Smooth muscle cell (in vitro differentiated cells): ENCODE results near the gene CHD3. TPM values are rescaled to one million over a fixed set of nuclear protein-coding genes. Genes with fewer than 3 reads are reported as not detected.

ENCODE experiments used
- DNase-seq: peaks from one replicate; lab custom pipeline; 2025; ENCODE audit not compliant: unreplicated experiment; lab: John Stamatoyannopoulos, UW
- H2AFZ ChIP-seq: fragments of 200-600 bp; sonication (generic); 2 replicates; pipeline ENCODE4 v1.6.0; 2016; ENCODE audit warnings: antibody characterized with exemption, low read depth, mild to moderate bottlenecking
- H3F3A ChIP-seq: fragments of 200-600 bp; sonication (generic); 2 replicates; pipeline ENCODE4 v1.6.0; 2017; ENCODE audit warnings: antibody characterized with exemption, low read depth
- H3K27ac ChIP-seq: fragments of 200-600 bp; sonication (generic); 2 replicates; pipeline ENCODE4 v1.5.1; 2016; ENCODE audit warnings: low read depth, mild to moderate bottlenecking
- H3K27me3 ChIP-seq: fragments of 200-600 bp; sonication (generic); 2 replicates; pipeline ENCODE4 v1.6.1; 2016; ENCODE audit warnings: low read depth, mild to moderate bottlenecking
- H3K36me3 ChIP-seq: fragments of 200-600 bp; sonication (generic); 2 replicates; pipeline ENCODE4 v1.5.1; 2016; ENCODE audit warnings: low read depth
- H3K4me1 ChIP-seq: fragments of 200-600 bp; sonication (generic); 2 replicates; pipeline ENCODE4 v1.5.1; 2016; ENCODE audit warnings: low read depth
- H3K4me2 ChIP-seq: fragments of 200-600 bp; sonication (generic); 2 replicates; pipeline ENCODE4 v1.6.0; 2016; ENCODE audit warnings: mild to moderate bottlenecking
- H3K4me3 ChIP-seq: fragments of 200-600 bp; sonication (generic); 2 replicates; pipeline ENCODE4 v1.5.1; 2016; ENCODE audit warnings: mild to moderate bottlenecking
- H3K79me2 ChIP-seq: fragments of 200-600 bp; sonication (generic); 2 replicates; pipeline ENCODE4 v1.6.0; 2016; ENCODE audit warnings: low read depth, mild to moderate bottlenecking
- H3K9ac ChIP-seq: fragments of 200-600 bp; sonication (generic); 2 replicates; pipeline ENCODE4 v1.6.0; 2016; ENCODE audit warnings: low read depth
- H3K9me3 ChIP-seq: fragments of 200-600 bp; sonication (generic); replicated peaks from 2 replicates; pipeline ENCODE4 v1.5.1; 2016; ENCODE audit warnings: low read depth
- H4K20me1 ChIP-seq: fragments of 200-600 bp; sonication (generic); 2 replicates; pipeline ENCODE4 v1.6.0; 2016; ENCODE audit warnings: low read depth
- WGBS: methylation state at CpG from one replicate; pipeline ENCODE4 v1.1.7; 2016; ENCODE audit warnings: low lambda C conversion rate; 5-methylcytosine and 5-hydroxymethylcytosine counted together
- polyA plus RNA-seq: library from polyadenylated mRNA; unstranded; fragments of >200 nt; fragmentation: Nextera tagmentation; extraction: Ambion mirVana; gene quantifications from 2 replicates; pipeline ENCODE4 v1.2.1, GENCODE V29; 2016
- total RNA-seq: library from RNA; depleted of rRNA; stranded (reverse); fragments of >200 nt; gene quantifications from 2 replicates; pipeline ENCODE4 v1.2.3, GENCODE V29; 2014
- TF ChIP-seq, protein P1 (sequence below): fragments of 200-600 bp; sonication (generic); IDR thresholded peaks from 2 replicates; pipeline ENCODE4 v1.5.1; 2017; ENCODE audit warnings: borderline replicate concordance, mild to moderate bottlenecking, antibody characterized with exemption; ENCODE audit not compliant: insufficient read depth, poor library complexity, severe bottlenecking

Gene CHD3
- total and polyA plus RNA-seq, 2 experiments from 2014 or later: 16.3 to 34.9 TPM

DNA sequence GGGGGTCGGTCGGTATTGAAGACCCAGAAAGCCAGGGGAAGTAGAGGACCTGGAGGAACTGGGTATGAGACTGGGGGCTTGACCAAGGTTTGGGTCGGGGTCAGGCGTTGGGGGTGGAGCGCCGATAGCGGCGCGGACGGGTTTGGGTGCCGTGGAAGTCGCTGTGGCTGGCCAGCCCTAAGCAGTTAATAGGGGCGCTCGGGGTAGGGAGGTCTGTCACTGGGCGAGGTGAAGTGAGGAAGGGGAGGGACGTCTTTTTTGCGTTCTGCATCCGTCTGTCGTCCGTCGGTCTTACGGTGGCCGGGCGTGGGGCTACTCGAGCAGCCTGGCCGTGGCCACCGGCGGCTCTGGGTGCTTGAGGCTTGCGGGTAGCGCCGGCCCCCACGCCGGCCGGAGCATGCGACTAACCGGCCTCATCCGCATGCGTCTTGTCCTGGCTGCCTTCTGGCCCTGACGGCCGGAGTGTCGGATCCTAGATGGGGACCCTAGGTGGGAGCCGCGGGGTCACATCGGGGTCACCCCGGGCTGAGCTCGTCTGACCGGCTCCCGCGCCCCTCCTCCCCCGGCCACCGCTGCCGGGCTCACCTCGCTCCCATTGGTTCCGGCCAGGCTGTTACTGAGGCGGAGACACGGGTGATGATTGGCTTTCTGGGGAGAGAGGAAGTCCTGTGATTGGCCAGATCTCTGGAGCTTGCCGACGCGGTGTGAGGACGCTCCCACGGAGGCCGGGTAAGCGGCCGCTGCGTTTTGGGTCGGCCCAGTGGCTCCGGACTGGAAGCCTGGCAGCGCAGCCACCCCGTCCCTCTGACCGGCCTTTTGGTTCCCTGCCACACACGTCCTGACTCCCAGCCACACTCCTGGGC is 44.1 kb upstream of the CHD3 start:
- Histone ChIP-seq H4K20me1 (peaks cover 71% of the 10 kb centered on the region), H3F3A (peaks cover 27% of the 10 kb centered on the region), H3K9ac (peak overlapping the region; percentile 100), H3K9me3 (no peaks in the 10 kb centered on the region), H2AFZ (no peak overlapping the region), H3K27me3 (no peaks in the 10 kb centered on the region), H3K79me2 (peaks cover 54% of the 10 kb centered on the region), H3K36me3 (no peaks in the 10 kb centered on the region), H3K4me2 (peak overlapping the region; percentile 90), H3K4me1 (peaks cover 21% of the 10 kb centered on the region), H3K27ac (peak overlapping the region; percentile 100), H3K4me3 (peak overlapping the region; percentile 66)
- TF ChIP-seq, protein P1, sequence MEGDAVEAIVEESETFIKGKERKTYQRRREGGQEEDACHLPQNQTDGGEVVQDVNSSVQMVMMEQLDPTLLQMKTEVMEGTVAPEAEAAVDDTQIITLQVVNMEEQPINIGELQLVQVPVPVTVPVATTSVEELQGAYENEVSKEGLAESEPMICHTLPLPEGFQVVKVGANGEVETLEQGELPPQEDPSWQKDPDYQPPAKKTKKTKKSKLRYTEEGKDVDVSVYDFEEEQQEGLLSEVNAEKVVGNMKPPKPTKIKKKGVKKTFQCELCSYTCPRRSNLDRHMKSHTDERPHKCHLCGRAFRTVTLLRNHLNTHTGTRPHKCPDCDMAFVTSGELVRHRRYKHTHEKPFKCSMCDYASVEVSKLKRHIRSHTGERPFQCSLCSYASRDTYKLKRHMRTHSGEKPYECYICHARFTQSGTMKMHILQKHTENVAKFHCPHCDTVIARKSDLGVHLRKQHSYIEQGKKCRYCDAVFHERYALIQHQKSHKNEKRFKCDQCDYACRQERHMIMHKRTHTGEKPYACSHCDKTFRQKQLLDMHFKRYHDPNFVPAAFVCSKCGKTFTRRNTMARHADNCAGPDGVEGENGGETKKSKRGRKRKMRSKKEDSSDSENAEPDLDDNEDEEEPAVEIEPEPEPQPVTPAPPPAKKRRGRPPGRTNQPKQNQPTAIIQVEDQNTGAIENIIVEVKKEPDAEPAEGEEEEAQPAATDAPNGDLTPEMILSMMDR: no peak
- 1% methylated on average over 64 of the region's 71 CpGs for WGBS
- DNase-seq: peak; percentile 58

DNA sequence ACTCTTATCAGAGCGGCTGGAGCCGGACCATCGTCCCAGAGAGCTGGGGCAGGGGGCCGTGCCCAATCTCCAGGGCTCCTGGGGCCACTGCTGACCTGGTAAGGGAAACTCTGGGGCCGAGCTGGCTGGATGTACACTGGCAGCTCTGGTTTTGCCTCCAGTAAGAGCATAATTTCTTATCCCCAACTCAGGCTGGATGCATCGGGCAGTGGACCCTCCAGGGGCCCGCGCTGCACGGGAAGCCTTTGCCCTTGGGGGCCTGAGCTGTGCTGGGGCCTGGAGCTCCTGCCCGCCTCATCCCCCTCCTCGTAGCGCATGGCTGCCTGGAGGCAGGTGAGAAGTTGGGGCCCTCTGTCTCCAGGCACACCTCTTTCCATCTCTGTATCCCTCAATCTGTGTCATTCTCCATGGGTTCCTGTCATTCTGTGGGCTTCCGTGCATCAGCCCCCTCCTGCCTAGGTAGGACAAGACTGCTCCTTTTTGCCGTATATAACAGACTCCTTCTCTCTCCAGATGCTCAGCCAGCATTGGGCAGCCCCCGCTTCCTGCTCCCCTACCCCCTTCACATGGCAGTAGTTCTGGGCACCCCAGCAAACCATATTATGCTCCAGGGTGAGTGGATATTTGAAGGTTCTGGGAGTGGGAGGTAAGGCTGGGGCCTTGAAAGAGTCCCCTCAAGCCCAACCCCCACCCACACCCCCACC is 43.1 kb upstream of the CHD3 start:
- Histone ChIP-seq H3K4me2 (peak overlapping the region; percentile 90), H3K27me3 (no peaks in the 10 kb centered on the region), H3K27ac (peak overlapping the region; percentile 100), H3K9ac (peak overlapping the region; percentile 100), H2AFZ (no peak overlapping the region), H3F3A (peaks cover 18% of the 10 kb centered on the region), H3K36me3 (no peaks in the 10 kb centered on the region), H3K79me2 (peaks cover 52% of the 10 kb centered on the region), H3K4me1 (peaks cover 12% of the 10 kb centered on the region), H3K4me3 (peak overlapping the region; percentile 66), H4K20me1 (peaks cover 73% of the 10 kb centered on the region), H3K9me3 (no peaks in the 10 kb centered on the region)
- TF ChIP-seq, protein P1: no peak
- 90% methylated on average over 15 of the region's 15 CpGs for WGBS
- no peak for DNase-seq

DNA sequence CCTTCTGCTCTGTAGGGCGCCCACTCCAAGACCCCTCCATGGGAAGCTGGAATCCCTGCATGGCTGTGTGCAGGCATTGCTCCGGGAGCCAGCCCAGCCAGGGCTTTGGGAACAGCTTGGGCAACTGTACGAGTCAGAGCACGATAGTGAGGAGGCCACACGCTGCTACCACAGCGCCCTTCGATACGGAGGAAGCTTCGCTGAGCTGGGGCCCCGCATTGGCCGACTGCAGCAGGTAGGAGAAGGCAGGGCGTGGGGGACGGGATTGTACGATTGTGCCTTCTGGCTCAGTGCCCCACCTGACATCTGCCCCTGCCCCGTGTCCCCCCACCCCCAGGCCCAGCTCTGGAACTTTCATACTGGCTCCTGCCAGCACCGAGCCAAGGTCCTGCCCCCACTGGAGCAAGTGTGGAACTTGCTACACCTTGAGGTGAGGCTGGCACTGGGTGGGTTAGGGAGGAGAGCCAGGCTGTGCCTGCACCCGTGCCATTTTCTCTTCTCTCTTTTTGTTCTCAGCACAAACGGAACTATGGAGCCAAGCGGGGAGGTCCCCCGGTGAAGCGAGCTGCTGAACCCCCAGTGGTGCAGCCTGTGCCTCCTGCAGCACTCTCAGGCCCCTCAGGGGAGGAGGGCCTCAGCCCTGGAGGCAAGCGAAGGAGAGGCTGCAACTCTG is 42.4 kb upstream of the CHD3 start:
- no peak overlapping the region for H3K9ac ChIP-seq
- no peaks in the 10 kb centered on the region for H3K27me3 ChIP-seq
- H3K4me3 ChIP-seq: no peak overlapping the region
- H3F3A ChIP-seq: peaks cover 18% of the 10 kb centered on the region
- peaks cover 54% of the 10 kb centered on the region for H3K79me2 ChIP-seq
- TF ChIP-seq, protein P1: no peak
- no peak overlapping the region for H3K4me2 ChIP-seq
- H3K36me3 ChIP-seq: no peaks in the 10 kb centered on the region
- no peak overlapping the region for H3K27ac ChIP-seq
- no peaks in the 10 kb centered on the region for H3K9me3 ChIP-seq
- no peak overlapping the region for H2AFZ ChIP-seq
- H4K20me1 ChIP-seq: peaks cover 73% of the 10 kb centered on the region
- no peak for DNase-seq
- WGBS: 94% methylated on average over 22 of the region's 22 CpGs
- peaks cover 6% of the 10 kb centered on the region for H3K4me1 ChIP-seq
